HepG2 (cell line): ENCODE results near the gene LSM12. TPM values are rescaled to one million over a fixed set of nuclear protein-coding genes. Genes with fewer than 3 reads are reported as not detected.

Experiments
- CC2D1A ChIP-seq: sonication (generic); formaldehyde crosslinking; IDR thresholded peaks from 2 replicates; pipeline ENCODE4 v1.8.1; 2023; ENCODE audit warnings: mild to moderate bottlenecking, missing genetic modification reagents
- CHCHD3 ChIP-seq: sonication (generic); formaldehyde crosslinking; IDR thresholded peaks from 2 replicates; pipeline ENCODE4 v1.8.0; 2022; ENCODE audit warnings: mild to moderate bottlenecking, missing genetic modification reagents, moderate library complexity
- JUND ChIP-seq: sonication (generic); formaldehyde crosslinking; IDR thresholded peaks from 2 replicates; pipeline ENCODE4 v1.8.0; 2022; ENCODE audit warnings: mild to moderate bottlenecking, missing genetic modification reagents
- NR2F6 ChIP-seq, 2 experiments: IDR thresholded peaks; 2 replicates each; pipeline ENCODE4 v1.6.1; 2016; ENCODE audit warnings: antibody characterized with exemption in 1 of 2, mild to moderate bottlenecking in 1 of 2
- SALL2 ChIP-seq: sonication (generic); formaldehyde crosslinking; IDR thresholded peaks from 2 replicates; pipeline ENCODE4 v1.8.1; 2023; ENCODE audit warnings: mild to moderate bottlenecking, missing genetic modification reagents, inconsistent platforms
- SRSF1 ChIP-seq: fragments of 200-400 bp; formaldehyde crosslinking; optimal IDR thresholded peaks from 2 replicates; pipeline ENCODE3; 2017; ENCODE audit warnings: mild to moderate bottlenecking, low read depth, low read length, moderate library complexity
- ZFP82 ChIP-seq: sonication (generic); formaldehyde crosslinking; IDR thresholded peaks from 2 replicates; pipeline ENCODE4 v1.5.1; 2020; ENCODE audit warnings: mild to moderate bottlenecking, missing genetic modification reagents, borderline replicate concordance
- ZNF431 ChIP-seq: sonication (generic); formaldehyde crosslinking; IDR thresholded peaks from 2 replicates; pipeline ENCODE4 v1.9.0; 2022; ENCODE audit warnings: missing genetic modification reagents, low read depth, mild to moderate bottlenecking, borderline replicate concordance
- ZNF484 ChIP-seq: sonication (generic); formaldehyde crosslinking; IDR thresholded peaks from 2 replicates; pipeline ENCODE4 v1.5.1; 2020; ENCODE audit warnings: mild to moderate bottlenecking, low read depth, missing genetic modification reagents, borderline replicate concordance
- ZNF567 ChIP-seq: sonication (generic); formaldehyde crosslinking; IDR thresholded peaks from 2 replicates; pipeline ENCODE4 v1.8.1; 2023; ENCODE audit warnings: mild to moderate bottlenecking, missing genetic modification reagents, borderline replicate concordance
- ZNF614 ChIP-seq: IDR thresholded peaks from 2 replicates; pipeline ENCODE4 v1.6.1; 2018; ENCODE audit warnings: missing biosample characterization, missing genetic modification reagents, inconsistent platforms, borderline replicate concordance
- polyA plus RNA-seq, 8 experiments: library from polyadenylated mRNA; depleted of rRNA in 3 of 8; stranded (reverse) in 7 of 8; unstranded in 1 of 8; fragments of >200 nt; fragmentation: Illumina TruSeq in 4 of 8; extraction: Trizol in 4 of 8; gene quantifications; 2 replicates each; pipeline versions ENCODE4 v1.2.1 to v1.2.3, GENCODE V29; 2011 to 2016; ENCODE audit warnings: low read depth in 4 of 8, missing spikeins in 1 of 8, mixed read lengths in 1 of 8; ENCODE audit not compliant: insufficient read depth in 1 of 8
- total RNA-seq, 5 experiments: library from RNA; depleted of rRNA; stranded (reverse); fragments of >200 nt; fragmentation: Illumina TruSeq; extraction: Trizol; gene quantifications; 2 replicates each; pipeline ENCODE4 v1.2.3, GENCODE V29; 2016; ENCODE audit warnings: low read depth in 1 of 5
- TF ChIP-seq, protein P1 (sequence below): sonication (generic); formaldehyde crosslinking; IDR thresholded peaks from 2 replicates; pipeline ENCODE4 v1.4.0; 2020; ENCODE audit warnings: missing genetic modification reagents
- TF ChIP-seq, protein P2 (sequence below): sonication (generic); formaldehyde crosslinking; IDR thresholded peaks from 2 replicates; pipeline ENCODE4 v1.4.0; 2020; ENCODE audit warnings: missing genetic modification reagents, borderline replicate concordance
- TF ChIP-seq, protein P3 (sequence below): sonication (generic); formaldehyde crosslinking; IDR thresholded peaks from 2 replicates; pipeline ENCODE4 v1.5.0; 2020; ENCODE audit warnings: missing genetic modification reagents, mild to moderate bottlenecking, borderline replicate concordance
- TF ChIP-seq, protein P4 (sequence below): IDR thresholded peaks from 2 replicates; pipeline ENCODE4 v1.4.0; 2020; ENCODE audit warnings: mild to moderate bottlenecking, missing genetic modification reagents

Gene LSM12
- total and polyA plus RNA-seq, 2 of the 13 experiments (the other 11 are each of a cell fraction or from before 2014, with no cell fraction given), result 52.8 to 55.7 TPM

DNA sequence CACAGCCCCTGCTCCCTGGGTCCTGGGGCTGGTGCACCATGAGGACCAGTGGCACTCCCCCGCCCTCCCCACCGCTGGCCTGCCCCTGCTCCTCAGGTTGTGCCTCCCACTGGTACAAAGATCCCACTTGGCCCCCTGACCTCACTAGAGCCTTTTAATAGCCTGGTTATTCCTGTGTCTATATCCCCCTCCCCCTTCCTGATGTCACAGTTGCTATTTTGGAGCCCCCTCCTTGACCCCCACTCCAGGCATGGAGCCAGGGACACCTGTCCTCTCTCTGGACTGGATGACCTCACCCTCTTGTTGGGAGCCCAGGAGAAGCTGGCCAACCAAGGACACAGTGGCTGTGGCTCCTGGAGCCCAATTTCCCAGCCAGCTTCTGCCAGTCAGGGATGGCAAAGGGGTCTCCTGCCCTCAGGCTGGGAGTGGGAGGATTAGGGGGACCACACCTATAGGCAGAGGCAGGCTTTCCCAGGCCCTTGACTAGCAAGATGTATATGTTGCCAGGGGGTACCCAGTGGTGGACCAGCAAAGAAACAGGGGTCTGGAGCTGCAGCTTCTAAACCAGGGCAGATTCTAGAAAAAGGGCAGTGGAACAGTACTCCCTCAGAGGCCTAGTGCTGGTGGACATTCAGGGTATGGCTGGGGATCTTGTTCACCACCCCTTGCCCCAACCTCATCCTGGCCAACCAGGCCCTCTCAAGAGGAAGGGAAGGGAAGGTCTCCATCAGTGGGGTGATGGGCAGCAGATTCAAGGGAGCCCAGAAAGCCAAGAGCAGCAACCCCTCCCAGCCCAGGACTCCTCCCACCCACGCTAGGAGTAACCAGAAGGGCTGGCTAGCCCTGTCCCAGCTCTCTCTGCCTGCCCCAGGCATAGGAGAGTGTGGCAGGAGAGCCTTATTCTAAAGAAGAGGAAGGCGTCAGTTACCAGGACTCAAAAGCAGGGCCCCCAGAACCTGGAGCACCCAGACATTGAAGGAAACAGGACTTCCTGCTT is 46.1 kb upstream of the LSM12 start (continued):
- TF ChIP-seq ZNF567 (CRISPR knock-in tag), result no peak
- TF ChIP-seq CHCHD3 (CRISPR knock-in tag), result no peak
- TF ChIP-seq, protein P1, sequence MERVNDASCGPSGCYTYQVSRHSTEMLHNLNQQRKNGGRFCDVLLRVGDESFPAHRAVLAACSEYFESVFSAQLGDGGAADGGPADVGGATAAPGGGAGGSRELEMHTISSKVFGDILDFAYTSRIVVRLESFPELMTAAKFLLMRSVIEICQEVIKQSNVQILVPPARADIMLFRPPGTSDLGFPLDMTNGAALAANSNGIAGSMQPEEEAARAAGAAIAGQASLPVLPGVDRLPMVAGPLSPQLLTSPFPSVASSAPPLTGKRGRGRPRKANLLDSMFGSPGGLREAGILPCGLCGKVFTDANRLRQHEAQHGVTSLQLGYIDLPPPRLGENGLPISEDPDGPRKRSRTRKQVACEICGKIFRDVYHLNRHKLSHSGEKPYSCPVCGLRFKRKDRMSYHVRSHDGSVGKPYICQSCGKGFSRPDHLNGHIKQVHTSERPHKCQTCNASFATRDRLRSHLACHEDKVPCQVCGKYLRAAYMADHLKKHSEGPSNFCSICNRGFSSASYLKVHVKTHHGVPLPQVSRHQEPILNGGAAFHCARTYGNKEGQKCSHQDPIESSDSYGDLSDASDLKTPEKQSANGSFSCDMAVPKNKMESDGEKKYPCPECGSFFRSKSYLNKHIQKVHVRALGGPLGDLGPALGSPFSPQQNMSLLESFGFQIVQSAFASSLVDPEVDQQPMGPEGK (CRISPR knock-in tag), result peak; percentile 81
- TF ChIP-seq NR2F6 (IDR thresholded peaks at IDR 0.05), result no peak; the same call in 1 of the 2 replicates
- peak; percentile 3; the same call in 1 of the 2 replicates for TF ChIP-seq NR2F6 (CRISPR knock-in tag; IDR thresholded peaks at IDR 0.05)
- TF ChIP-seq ZNF431, result no peak
- TF ChIP-seq, protein P2, sequence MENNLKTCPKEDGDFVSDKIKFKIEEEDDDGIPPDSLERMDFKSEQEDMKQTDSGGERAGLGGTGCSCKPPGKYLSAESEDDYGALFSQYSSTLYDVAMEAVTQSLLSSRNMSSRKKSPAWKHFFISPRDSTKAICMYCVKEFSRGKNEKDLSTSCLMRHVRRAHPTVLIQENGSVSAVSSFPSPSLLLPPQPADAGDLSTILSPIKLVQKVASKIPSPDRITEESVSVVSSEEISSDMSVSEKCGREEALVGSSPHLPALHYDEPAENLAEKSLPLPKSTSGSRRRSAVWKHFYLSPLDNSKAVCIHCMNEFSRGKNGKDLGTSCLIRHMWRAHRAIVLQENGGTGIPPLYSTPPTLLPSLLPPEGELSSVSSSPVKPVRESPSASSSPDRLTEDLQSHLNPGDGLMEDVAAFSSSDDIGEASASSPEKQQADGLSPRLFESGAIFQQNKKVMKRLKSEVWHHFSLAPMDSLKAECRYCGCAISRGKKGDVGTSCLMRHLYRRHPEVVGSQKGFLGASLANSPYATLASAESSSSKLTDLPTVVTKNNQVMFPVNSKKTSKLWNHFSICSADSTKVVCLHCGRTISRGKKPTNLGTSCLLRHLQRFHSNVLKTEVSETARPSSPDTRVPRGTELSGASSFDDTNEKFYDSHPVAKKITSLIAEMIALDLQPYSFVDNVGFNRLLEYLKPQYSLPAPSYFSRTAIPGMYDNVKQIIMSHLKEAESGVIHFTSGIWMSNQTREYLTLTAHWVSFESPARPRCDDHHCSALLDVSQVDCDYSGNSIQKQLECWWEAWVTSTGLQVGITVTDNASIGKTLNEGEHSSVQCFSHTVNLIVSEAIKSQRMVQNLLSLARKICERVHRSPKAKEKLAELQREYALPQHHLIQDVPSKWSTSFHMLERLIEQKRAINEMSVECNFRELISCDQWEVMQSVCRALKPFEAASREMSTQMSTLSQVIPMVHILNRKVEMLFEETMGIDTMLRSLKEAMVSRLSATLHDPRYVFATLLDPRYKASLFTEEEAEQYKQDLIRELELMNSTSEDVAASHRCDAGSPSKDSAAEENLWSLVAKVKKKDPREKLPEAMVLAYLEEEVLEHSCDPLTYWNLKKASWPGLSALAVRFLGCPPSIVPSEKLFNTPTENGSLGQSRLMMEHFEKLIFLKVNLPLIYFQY (CRISPR knock-in tag), result no peak
- TF ChIP-seq, protein P3, sequence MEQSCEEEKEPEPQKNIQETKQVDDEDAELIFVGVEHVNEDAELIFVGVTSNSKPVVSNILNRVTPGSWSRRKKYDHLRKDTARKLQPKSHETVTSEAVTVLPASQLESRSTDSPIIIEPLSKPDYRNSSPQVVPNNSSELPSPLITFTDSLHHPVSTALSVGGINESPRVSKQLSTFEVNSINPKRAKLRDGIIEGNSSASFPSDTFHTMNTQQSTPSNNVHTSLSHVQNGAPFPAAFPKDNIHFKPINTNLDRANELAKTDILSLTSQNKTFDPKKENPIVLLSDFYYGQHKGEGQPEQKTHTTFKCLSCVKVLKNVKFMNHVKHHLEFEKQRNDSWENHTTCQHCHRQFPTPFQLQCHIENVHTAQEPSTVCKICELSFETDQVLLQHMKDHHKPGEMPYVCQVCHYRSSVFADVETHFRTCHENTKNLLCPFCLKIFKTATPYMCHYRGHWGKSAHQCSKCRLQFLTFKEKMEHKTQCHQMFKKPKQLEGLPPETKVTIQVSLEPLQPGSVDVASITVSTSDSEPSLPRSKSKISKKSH (CRISPR knock-in tag), result peak; percentile 20; the same call in 1 of the 2 replicates
- TF ChIP-seq ZNF614 (CRISPR knock-in tag), result no peak
- TF ChIP-seq, protein P4, sequence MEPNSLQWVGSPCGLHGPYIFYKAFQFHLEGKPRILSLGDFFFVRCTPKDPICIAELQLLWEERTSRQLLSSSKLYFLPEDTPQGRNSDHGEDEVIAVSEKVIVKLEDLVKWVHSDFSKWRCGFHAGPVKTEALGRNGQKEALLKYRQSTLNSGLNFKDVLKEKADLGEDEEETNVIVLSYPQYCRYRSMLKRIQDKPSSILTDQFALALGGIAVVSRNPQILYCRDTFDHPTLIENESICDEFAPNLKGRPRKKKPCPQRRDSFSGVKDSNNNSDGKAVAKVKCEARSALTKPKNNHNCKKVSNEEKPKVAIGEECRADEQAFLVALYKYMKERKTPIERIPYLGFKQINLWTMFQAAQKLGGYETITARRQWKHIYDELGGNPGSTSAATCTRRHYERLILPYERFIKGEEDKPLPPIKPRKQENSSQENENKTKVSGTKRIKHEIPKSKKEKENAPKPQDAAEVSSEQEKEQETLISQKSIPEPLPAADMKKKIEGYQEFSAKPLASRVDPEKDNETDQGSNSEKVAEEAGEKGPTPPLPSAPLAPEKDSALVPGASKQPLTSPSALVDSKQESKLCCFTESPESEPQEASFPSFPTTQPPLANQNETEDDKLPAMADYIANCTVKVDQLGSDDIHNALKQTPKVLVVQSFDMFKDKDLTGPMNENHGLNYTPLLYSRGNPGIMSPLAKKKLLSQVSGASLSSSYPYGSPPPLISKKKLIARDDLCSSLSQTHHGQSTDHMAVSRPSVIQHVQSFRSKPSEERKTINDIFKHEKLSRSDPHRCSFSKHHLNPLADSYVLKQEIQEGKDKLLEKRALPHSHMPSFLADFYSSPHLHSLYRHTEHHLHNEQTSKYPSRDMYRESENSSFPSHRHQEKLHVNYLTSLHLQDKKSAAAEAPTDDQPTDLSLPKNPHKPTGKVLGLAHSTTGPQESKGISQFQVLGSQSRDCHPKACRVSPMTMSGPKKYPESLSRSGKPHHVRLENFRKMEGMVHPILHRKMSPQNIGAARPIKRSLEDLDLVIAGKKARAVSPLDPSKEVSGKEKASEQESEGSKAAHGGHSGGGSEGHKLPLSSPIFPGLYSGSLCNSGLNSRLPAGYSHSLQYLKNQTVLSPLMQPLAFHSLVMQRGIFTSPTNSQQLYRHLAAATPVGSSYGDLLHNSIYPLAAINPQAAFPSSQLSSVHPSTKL (CRISPR knock-in tag), result no peak
- TF ChIP-seq ZNF484 (CRISPR knock-in tag), result no peak
- TF ChIP-seq JUND (CRISPR knock-in tag), result 0 out of 2 replicates have a peak, but pooled peaks have one; percentile 55
- no peak for TF ChIP-seq SRSF1
- no peak for TF ChIP-seq ZFP82 (CRISPR knock-in tag)
- TF ChIP-seq CC2D1A (CRISPR knock-in tag), result no peak
- no peak; the same call in 1 of the 2 replicates for TF ChIP-seq SALL2 (CRISPR knock-in tag)
